HCT116 (cell line): Measurements from ENCODE around the gene B3GALT6. TPM values are rescaled to one million over a fixed set of nuclear protein-coding genes. Genes with fewer than 3 reads are reported as not detected.

Experiments used
- ATAC-seq: fragments of 200-7000 bp; cut with Tn5 transposase; 2 replicates; pipeline ENCODE4 v1.9.1; 2020; ENCODE audit warnings: mild to moderate bottlenecking, moderate library complexity
- BruUV-seq: library from RNA; stranded (reverse); fragments of 400-500 nt; replicated peaks from 2 replicates; lab custom pipeline; 2021; lab: Mats Ljungman, UMichigan
- CTCF ChIA-PET: fragments of 300-600 bp; sonication (Branson Sonifier 250); formaldehyde crosslinking; loops from one replicate; lab custom pipeline; 2021; ENCODE audit warnings: antibody characterized with exemption; lab: Charles Lee
- POLR2A ChIA-PET: fragments of 300-600, 350-600 bp; sonication (Branson Sonifier 250); formaldehyde crosslinking; loops from one replicate; lab custom pipeline; 2021; ENCODE audit warnings: antibody characterized with exemption; lab: Charles Lee
- RAD21 ChIA-PET, 2 experiments: fragments of 300-600 bp; sonication (Branson Sonifier 250); formaldehyde crosslinking; loops; one replicate each; lab custom pipeline; 2023; ENCODE audit warnings: low total read pairs in 2 of 2; ENCODE audit not compliant: uncharacterized antibody in 2 of 2, unreplicated experiment in 2 of 2, low non-redundant PET in 1 of 2; lab: Charles Lee
- DNase-seq: peaks from one replicate; pipeline ENCODE4 v3.0.0-alpha.2; 2010; ENCODE audit warnings: low read depth, low spot score
- H2AFZ ChIP-seq: fragments of 200-600 bp; shearing (Covaris generic), sonication (generic); 2 replicates; pipeline ENCODE4 v1.6.1; 2017; ENCODE audit warnings: low read depth, mixed run types, mixed read lengths, antibody characterized with exemption, low read length; ENCODE audit not compliant: poor library complexity, severe bottlenecking
- H3K27ac ChIP-seq: 2 replicates; pipeline ENCODE4 v1.5.1; 2012; ENCODE audit warnings: low read depth, low read length
- H3K27me3 ChIP-seq: fragments of 200-600 bp; sonication (generic); 2 replicates; pipeline ENCODE4 v1.6.1; 2016; ENCODE audit warnings: mixed run types, low read length, mixed read lengths; ENCODE audit not compliant: insufficient read depth
- H3K36me3 ChIP-seq, 2 experiments: fragments of 200-500 bp in 1 of 2; fragments of 200-600 bp in 1 of 2; sonication (Bioruptor generic) in 1 of 2; sonication (generic) in 1 of 2; 2 replicates each; pipeline versions ENCODE4 v1.5.1 to v1.6.1; 2014 to 2016; ENCODE audit warnings: low read length in 2 of 2, inconsistent platforms in 1 of 2, mixed read lengths in 1 of 2, mixed run types in 1 of 2; ENCODE audit not compliant: insufficient read depth in 2 of 2, control insufficient read depth in 1 of 2
- H3K4me1 ChIP-seq, 2 experiments: fragments of 200-600 bp in 1 of 2; sonication (generic) in 1 of 2; 2 replicates each; pipeline versions ENCODE4 v1.5.1 to v1.6.1; 2012 to 2017; ENCODE audit warnings: low read length in 2 of 2, inconsistent platforms in 1 of 2, mild to moderate bottlenecking in 1 of 2, mixed read lengths in 1 of 2, mixed run types in 1 of 2, moderate library complexity in 1 of 2; ENCODE audit not compliant: insufficient read depth in 2 of 2, control insufficient read depth in 1 of 2
- H3K4me2 ChIP-seq: fragments of 200-600 bp; sonication (generic); 2 replicates; pipeline ENCODE4 v1.6.1; 2017; ENCODE audit warnings: mixed run types, low read length, mixed read lengths
- H3K4me3 ChIP-seq, 2 experiments: fragments of 200-600 bp in 1 of 2; sonication (generic) in 1 of 2; replicated peaks in 1 of 2; 2 replicates each; pipeline ENCODE4 v1.5.1; 2011 to 2016; ENCODE audit warnings: low read length in 2 of 2, control low read depth in 1 of 2, low read depth in 1 of 2, mild to moderate bottlenecking in 1 of 2, mixed read lengths in 1 of 2, mixed run types in 1 of 2
- H3K79me2 ChIP-seq: fragments of 200-600 bp; sonication (generic); 2 replicates; pipeline ENCODE4 v1.6.1; 2017; ENCODE audit warnings: mild to moderate bottlenecking, mixed run types, low read length, moderate library complexity, mixed read lengths; ENCODE audit not compliant: insufficient read depth
- H3K9ac ChIP-seq: fragments of 200-600 bp; sonication (generic); 2 replicates; pipeline ENCODE4 v1.6.1; 2016; ENCODE audit warnings: low read length, mixed read lengths
- H3K9me2 ChIP-seq: fragments of 200-600 bp; sonication (generic), shearing (Covaris generic); 2 replicates; pipeline ENCODE4 v1.6.1; 2017; ENCODE audit warnings: mixed run types, mild to moderate bottlenecking, moderate library complexity; ENCODE audit not compliant: insufficient read depth
- H3K9me3 ChIP-seq, 2 experiments: fragments of 200-500 bp in 1 of 2; fragments of 200-600 bp in 1 of 2; sonication (Bioruptor generic) in 1 of 2; sonication (generic) in 1 of 2; 2 replicates each; pipeline ENCODE4 v1.6.1; 2014 to 2017; ENCODE audit warnings: low read length in 2 of 2, mixed read lengths in 2 of 2, inconsistent platforms in 1 of 2, low read depth in 1 of 2, mild to moderate bottlenecking in 1 of 2, mixed run types in 1 of 2, moderate library complexity in 1 of 2; ENCODE audit not compliant: control insufficient read depth in 1 of 2, insufficient read depth in 1 of 2
- H4K20me1 ChIP-seq: fragments of 200-600 bp; sonication (generic), shearing (Covaris generic); 2 replicates; pipeline ENCODE4 v1.6.1; 2017; ENCODE audit warnings: mixed run types, mild to moderate bottlenecking, moderate library complexity; ENCODE audit not compliant: insufficient read depth
- CBX3 ChIP-seq: IDR thresholded peaks from 2 replicates; pipeline ENCODE4 v1.6.1; 2012; ENCODE audit warnings: low read depth
- CEBPB ChIP-seq: IDR thresholded peaks from 2 replicates; pipeline ENCODE4 v1.6.1; 2012; ENCODE audit warnings: low read depth
- FOSL1 ChIP-seq: IDR thresholded peaks from 2 replicates; pipeline ENCODE4 v1.6.1; 2012; ENCODE audit warnings: low read depth
- TCF7L2 ChIP-seq: IDR thresholded peaks from 2 replicates; pipeline ENCODE4 v1.7.0; 2011; ENCODE audit warnings: borderline replicate concordance, inconsistent platforms; ENCODE audit not compliant: insufficient read depth, insufficient read length; ENCODE audit errors: extremely low read depth
- ZBTB33 ChIP-seq: IDR thresholded peaks from 2 replicates; pipeline ENCODE4 v1.6.1; 2011; ENCODE audit warnings: mild to moderate bottlenecking, low read length, moderate library complexity; ENCODE audit not compliant: insufficient replicate concordance; ENCODE audit errors: extremely low read depth
- ZNF274 ChIP-seq: fragments of 200-500 bp; sonication (Bioruptor generic); IDR thresholded peaks from 2 replicates; pipeline ENCODE4 v1.6.1; 2014; ENCODE audit warnings: mild to moderate bottlenecking, low read depth, low read length, inconsistent platforms
- intact Hi-C: fragments of 100-400 bp; cut with micrococcal nuclease; formaldehyde crosslinking; loops from 2 replicates; pipeline ENCODE4 v1.10.0; 2022
- total RNA-seq: library from RNA; stranded (reverse); gene quantifications from one replicate; pipeline ENCODE4 v1.2.1, GENCODE V29; 2021; ENCODE audit not compliant: unreplicated experiment

Gene B3GALT6
- total RNA-seq, 1 experiment from 2014 or later: 16.3 TPM

- no peak overlapping the region for H3K4me3 ChIP-seq
- no peak overlapping the region for H3K4me2 ChIP-seq
- H3K36me3 ChIP-seq: no peaks in the 10 kb centered on the region
- no peaks in the 10 kb centered on the region for H3K27me3 ChIP-seq
- no peak for DNase-seq
- ChIA-PET CTCF (no interaction called here), RAD21 (no interaction called here), POLR2A (no interaction called here)
- no peak overlapping the region; the same call in 1 of the 2 replicates for H3K27ac ChIP-seq
- ATAC-seq: no peak
- TF ChIP-seq TCF7L2 (no peak), ZBTB33 (no peak), CBX3 (no peak), CEBPB (no peak), ZNF274 (no peak), FOSL1 (no peak)
- no peaks in the 10 kb centered on the region for H3K9me2 ChIP-seq
- H3K79me2 ChIP-seq: no peaks in the 10 kb centered on the region
- intact Hi-C loops: no loop called here
- H4K20me1 ChIP-seq: no peaks in the 10 kb centered on the region
- BruUV-seq: no TSS peak
- H3K9me3 ChIP-seq: no peaks in the 10 kb centered on the region
- H3K9ac ChIP-seq: no peak overlapping the region
- H3K4me1 ChIP-seq: peaks cover 3 to 15% of the 10 kb centered on the region in 2 experiments; a peak in 3 of 4 replicates
- no peak overlapping the region for H2AFZ ChIP-seq
Measured at GRCh38 chr1:1245817-1246576, 14.0 kb downstream of the B3GALT6 start.
